DMS 273 (cell line): Measurements from ENCODE around the gene SLC45A1.
"Not testable (repeated sequence)": the region's sequence is repeated elsewhere in the genome, so short reads cannot be mapped to it uniquely, and the experiment has no call there.

ENCODE experiments used
- DNase-seq: peaks from one replicate; lab custom pipeline; 2025; ENCODE audit not compliant: unreplicated experiment; lab: John Stamatoyannopoulos, UW

SLC45A1 gene

DNA sequence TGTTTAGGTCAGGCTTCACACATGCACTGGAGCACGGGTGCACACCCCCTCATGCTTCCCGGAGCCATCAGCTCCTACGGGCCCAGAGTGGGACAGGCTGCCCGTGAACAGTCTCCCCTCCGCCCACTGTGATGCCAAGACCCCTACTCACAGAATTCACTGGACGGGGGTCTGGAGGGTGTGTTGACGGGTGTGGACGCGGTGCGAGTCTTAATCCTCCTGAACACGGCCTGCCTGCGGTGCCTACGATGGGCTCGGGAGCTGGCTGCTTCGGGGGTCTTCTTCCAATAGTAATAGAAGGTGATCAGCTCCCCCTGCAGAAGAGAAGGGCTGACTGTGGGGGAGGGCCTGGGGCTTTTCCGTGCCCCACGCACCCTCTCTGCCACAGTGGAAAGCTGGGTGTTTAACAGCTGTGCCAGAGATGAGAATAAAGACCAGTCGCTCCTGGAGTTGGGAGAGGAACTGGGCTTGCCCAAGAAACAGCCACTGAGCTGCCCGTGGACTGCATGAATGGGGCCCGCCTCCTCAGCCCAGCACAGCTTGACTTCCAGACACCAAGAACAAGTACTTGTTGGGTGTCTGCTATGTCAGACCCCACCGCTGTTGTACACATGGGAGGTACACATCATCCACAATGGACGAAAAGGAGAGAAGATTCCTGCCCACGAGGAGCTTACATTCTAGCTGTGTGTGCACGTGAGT lies 47.9 kb downstream of the SLC45A1 start:
- no peak for DNase-seq

DNA sequence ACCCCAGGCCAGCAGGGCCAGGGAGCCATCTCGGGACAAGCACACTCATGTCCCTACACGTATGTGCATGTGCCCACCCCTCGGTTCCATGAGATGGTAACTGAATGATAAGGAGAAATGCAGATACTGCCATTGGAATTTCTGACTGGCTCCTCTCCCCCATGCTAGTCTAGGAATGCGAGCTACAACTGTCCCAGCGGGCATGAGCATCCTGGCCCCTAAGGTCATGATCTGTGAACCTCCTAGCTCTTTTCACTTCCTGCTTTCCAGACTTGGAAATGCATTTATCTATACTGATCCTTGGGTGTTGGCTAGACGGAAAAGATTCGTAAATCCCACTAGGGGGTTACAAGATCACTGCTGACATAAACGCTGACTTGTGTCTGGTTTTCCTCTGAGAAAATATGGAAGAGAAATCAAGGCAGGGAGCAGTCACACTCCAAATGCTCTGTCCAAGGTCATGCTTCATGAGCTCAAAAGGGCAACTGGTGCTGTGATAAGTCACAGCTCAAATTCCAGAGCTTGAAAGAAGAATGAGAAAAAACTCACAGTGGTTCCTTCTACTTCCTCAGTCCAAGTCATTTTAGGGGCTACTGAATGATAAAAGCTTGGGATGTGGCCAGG lies 49.8 kb downstream of the SLC45A1 start:
- no peak for DNase-seq

DNA sequence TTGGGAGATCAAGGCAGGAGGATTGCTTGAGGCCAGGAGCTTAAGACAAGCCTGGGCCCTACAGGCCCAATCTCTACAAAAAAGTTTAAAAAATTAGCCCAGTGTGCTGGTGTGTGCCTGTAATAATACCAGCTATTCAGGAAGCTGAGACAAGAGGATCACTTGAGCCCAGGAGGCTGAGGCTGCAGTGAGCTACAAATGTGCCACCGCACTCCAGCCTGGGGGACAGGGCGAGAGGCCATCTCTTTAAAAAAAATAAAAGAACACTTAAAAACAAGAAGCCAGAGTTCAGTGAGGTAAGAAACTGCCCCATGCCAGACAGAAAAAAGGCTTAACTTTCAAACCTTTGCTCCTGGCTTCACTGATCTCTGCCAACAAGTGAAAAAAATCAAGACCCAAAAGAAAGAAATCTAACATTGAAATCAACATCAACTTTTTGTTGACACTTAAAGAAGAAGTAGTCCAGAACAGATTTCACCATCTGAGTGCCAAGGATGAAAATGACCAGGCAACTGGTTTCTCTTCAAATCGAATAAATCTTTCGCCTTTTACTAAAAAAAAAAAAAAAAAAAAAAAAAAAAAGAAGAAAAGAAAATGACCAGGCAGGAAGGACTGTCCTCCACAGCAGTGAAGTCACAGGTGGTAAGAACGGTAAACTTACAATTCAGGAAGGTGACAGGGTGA lies 51.2 kb downstream of the SLC45A1 start:
- no peak for DNase-seq

DNA sequence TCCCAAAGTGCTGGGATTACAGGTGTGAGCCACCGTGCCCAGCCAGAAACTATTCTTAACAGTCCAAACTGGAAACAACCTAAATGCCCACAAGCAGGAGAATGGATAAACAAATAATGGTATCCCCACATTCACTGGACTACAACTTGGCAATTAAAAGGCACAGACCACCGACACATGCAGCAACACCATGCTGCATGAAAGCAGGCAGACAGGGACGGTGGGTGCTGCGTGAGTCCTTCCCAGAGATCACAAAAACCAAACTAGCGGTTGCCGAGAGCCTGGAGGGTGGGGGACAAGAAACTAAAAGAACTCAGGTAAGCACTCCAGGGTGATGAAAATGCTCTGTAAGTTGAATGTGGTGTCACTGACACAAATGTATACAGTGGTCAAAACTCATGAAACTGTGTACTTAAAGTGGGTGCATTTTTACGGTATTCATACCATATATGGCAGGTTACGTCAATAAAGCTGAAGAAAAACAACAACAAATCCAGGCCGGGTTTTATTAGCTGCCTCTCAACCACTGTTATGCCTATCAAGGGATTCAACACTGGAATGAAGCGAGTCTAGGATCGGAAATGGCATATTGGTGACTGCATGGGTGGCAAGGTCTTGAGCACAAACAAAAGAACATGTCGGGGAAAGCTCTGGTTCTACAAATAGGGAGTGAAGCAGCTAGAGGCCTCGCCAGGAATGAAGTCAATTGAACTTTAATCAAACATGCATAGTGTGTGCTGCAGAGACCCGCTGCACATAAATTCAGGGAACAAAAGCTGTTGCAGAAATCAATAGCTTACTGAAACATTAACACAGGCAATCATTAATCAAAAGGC lies 52.4 kb downstream of the SLC45A1 start:
- no peak for DNase-seq

DNA sequence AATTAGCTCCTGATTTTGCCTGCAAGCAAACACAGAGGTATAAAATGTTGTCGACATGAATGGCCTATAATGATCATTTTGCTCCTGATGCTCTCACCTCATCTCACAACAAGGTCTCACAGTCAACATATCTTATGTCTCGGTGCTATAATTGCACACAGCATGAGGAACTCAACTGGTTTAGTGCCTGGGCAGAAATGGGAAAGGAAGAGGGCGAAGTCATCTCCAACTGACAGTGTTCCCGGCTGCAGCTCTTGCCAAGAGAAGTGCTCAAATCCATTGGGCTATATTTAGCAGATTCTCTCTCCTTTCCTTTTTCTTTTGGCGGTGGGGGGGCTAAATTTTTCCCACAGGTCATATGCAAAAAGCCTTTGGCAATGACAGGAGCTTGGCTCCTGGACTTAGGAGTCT lies 53.0 kb downstream of the SLC45A1 start:
- DNase-seq = no peak

DNA sequence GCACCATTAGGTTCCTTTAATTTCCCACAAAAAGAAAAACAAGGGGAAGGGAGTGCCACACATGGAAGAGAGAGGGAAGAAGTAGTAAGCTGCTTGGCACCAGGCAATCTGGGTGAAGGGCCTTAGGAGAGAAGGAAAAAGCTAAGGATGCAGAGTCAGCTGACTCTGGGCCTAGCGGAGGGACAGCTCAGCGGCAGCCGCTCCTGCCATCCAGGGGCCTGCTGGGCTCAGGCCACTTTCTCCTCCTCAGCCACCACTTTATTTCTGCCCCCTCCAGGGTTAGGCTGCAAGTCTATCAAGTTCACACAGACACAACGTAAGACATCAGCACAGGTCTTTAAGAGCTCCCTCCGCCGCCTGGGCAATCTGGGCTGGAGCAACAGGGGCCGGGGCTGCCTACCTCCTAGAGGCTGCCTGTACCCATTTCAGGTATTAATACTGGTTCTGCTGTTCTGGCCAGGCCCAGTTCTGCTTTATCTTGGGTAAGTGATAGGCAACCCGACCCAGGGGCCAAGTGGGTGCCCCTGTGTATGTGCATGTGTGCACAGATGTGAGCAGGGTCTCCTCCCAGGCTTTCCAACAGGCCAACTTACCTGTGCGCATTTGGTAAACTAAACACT lies 53.6 kb downstream of the SLC45A1 start:
- DNase-seq = no peak

DNA sequence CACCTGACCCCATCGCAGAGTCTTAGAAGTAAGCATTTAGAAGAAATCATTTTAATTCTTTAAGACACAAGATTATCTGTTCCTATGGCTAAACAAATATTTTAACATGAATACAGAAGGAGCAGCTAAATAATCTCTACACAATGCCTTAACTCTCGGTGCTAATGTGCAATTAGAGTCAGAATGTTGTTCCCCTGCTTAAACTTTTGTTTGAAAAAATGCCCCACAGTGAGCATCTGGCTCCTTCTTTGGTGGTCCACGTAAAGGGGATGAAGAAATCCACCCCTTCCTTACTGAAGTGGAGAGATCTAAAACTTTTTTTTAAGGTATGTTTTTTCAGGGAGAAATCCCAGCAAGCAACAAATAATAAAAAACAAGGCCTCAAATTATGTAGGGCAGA lies 55.2 kb downstream of the SLC45A1 start:
- no peak for DNase-seq

DNA sequence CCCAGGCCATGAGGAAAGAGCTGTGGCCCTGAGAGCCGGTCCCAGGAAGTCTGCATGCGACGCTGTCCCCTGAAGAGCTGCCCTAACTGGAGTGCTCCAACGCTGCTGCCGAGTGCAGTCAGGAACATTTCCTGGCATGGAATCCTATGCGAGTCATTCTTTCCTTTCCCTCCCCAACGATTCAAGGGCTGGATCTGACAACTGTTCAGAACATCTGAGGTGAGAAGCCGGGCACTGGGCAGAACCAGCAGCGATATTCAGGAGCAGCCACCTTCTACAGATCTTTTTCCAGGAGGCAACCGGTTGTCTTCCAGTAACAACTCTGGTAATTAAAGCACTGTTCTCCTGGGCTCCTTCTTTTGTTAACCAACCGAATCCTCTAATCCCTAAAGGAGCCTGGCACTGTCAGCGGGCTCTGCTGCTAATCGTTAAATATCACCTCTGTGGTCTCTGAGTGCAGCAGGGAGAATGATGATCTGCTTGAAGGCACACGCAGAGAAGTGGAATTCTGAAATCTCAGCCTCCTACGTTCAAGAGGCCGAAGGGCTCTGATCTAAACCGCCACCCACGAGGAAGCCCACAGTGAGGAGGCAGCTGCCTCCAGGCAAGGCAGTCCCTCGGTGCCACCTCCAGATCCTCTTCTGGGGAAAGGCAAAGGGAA lies 55.8 kb downstream of the SLC45A1 start:
- no peak for DNase-seq

DNA sequence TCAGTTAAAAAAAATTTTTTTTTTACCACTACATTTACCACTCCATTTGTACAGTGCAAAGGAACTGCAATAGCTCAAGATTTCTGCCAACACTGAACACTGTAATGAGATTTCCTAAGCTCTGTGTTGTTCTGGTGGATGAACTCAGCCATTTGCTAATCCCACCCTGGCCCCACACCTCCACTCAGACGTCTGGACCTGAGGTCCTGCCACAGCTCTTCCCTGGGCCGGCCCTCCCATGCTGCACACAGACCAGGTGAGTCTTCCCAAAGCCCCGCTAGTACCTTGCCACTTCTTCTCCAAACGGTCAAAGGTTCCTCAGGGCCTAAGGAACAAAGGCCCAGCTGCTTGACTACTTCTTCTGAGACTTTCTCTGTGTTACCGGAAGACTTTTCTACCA lies 56.4 kb downstream of the SLC45A1 start:
- no peak for DNase-seq

DNA sequence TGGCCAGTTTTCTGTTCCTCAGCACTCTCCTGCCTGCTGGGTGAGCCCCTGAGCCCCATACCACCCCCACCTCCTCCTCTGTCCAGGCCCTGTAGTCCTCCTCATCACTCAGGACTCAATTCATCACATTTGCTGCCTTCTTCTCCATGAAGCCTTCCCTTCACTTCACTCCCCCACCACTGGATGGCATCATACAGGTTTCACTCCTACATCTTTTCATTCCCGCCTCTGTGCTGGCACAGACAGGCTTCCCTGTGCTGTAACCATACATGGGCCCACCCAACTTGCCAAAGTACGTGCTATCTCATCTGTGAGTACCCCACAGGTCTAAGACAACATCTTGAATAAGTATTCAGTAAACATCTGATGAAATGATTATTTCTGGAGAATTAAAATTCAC lies 56.9 kb downstream of the SLC45A1 start:
- peak; percentile 63 for DNase-seq

DNA sequence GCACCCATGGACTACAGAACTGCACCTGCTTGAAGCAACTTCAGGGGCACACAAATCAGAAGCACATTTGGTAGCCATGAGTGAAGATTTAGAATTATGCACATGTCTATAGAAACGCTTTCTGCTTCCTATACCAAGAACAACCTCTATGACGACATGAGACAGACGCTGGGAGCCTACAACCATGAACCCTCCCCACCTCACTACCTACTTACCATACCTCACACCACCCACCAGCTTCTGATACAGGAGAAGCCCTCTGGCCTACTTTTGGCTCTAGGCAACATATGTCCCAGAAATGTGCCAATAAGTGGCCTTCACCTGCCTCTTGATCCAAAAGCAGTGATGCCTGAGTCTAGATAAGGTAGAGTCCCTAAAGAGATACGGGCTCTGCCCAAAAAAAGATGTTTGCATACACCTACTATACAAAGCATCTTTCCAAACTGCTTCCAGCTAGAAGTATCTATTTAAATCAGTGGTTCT lies 58.5 kb downstream of the SLC45A1 start:
- no peak for DNase-seq

DNA sequence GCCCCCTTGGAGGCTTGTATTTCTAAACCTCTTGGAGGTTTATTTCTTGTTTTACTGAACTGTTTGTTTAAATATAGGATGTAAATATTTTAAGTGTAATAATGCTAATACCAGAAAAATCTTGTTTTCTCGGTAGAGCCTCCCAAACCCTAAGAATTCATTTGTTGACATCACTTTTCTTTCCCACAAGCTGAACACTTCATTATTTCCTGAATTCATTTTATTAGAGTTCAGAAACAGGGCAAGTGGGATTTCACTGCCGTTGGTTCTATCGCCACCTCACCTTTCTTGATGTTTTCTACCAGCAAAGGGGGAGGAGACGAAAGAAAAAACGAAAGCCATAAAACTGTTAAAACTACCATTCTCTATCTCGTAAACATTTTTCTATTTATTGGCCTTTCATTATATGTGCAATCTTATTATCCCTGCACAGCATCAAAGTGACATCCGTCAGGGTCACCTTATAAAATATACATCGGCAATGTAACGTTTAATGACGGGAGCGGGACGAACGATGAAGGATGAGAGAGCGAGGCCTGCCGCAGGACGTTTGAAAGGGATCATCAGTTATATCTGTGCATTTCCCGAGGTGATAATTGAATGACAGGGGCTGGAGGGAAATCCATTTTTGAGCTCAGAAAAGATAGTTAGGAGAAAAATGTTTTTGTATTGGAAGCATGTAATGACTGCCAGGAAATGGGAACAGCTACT lies 59.5 kb downstream of the SLC45A1 start:
- no peak for DNase-seq

DNA sequence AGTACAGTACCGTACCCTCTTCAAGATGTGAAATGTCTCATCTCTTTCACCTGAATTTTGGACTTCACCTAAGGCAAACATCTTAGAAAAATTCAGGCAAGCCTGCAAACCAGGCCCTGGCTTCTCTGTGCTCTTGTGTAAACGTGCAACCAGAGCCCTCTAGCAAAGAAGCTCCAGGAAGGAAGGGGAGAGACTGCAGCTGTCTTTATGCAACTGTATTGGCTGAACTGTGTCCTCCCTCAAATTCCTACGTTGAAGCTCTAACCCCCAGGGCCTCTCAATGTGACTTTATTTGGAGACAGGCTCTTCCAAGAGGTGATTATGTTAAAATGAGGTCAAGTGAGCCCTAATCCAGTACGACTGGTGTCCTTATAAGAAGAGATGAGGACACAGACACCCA lies 60.3 kb downstream of the SLC45A1 start:
- no peak for DNase-seq

DNA sequence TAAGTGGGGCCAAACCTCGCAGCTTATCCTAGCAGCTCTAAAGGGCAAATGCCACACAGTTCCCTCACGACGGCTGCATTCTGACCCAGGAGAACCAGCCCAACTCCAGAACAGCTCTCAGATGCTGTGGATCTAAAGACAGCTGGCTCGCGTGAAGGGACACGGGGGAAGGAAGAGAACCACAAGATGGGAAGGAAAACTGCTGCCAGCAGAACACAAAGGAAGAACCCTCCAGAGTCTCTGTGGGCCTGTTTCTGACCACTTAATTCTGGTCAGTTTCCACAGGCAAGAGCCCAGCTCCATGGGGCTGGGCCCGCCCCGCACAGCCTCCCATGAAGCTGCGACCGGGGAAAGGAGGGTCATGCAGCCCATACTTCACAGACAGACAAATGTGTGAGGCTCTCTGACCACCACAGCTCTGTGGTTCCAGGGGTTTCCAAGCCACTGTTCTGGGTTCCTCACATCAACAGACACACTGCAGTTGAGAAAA lies 61.1 kb downstream of the SLC45A1 start:
- DNase-seq = no peak

DNA sequence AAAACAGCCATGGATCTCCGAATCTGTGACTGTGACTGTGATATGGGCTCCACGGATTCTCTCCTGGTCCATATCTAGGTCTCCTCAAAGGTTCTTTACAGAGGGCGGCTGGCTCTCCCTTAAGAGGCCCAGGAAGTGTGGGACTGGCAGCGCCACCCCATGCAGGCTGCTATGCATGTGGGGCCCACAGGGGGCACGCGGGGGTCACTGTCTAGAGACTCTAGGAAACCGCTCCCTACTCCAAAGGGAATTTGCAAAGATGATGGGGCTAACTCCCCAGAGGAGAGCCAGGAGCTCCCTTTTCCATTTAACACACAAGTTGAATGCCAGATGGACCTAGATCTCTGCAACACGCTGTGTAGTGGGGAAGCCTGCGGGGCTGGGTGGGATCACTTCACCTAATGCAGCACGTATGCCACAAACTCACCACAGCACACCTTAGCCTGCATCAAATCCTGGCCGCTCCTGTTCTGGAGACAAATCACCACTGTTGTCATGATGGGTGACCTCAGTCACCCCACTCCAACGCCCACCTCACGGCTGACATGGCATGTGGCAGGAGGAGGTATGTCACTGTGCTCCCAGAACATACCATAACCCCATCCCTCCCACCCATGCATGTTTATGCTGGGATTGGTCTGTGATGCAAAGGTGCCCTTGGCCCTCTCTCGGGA lies 61.7 kb downstream of the SLC45A1 start:
- no peak for DNase-seq

DNA sequence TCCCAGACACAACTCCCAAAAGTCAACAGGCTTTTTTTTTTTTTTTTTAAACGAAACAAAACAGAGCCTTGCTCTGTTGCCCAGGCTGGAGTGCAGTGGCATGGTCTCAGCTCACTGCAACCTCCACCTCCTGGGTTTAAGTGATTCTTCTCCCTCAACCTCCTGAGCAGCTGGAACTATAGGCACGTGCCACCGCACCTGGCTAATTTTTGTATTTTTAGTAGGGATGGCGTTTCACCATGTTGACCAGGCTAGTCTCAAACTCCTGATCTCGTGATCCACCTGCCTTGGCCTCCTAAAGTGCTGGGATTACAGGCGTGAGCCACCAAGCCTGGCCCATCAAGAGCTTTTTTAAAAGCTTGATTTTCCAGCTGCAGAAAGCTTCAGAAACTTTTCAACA lies 62.4 kb downstream of the SLC45A1 start:
- not testable (repeated sequence) for DNase-seq

DNA sequence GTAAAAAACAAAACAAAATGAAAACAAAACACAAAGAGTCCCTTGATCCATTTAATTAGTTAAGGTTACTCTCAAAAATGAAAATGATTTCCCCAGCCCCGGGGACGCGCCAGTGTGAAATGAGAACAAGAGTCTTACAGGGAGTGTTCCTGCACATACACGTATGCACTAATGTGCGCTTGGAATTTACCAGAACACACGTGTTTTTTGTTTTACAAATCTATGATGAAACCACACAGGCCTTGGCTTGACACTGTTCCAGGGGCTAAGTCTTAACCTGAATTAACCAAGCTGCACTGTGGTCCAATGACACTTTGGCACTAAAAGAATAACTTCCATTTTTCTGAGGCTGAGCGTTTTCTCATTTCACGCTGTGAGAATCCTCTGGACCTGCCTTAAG lies 63.7 kb downstream of the SLC45A1 start:
- DNase-seq = no peak

DNA sequence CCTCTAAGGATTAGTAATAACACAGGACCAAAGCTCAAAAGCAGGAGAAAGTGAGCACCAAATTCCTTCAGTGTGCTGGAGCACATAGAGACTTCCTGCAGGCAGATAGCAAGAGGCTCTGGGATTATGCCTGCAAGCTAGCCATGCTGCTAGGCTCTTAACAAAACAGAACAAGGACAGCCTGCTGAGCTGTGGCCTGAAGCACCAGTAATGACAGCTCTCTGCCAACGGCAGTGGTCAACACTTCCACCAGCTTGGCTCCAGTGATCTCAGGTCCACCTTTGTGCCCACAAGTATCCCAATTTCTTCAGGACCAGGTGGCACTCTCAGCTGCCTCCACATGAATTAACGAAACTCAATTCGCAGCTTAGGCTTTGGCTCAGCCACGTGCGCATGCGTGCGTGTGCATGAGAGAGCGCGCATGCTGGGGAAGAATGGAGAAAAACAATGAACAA lies 64.2 kb downstream of the SLC45A1 start:
- no peak for DNase-seq
